NOMO-1 treated with DMSO at 0.1 percent for 48 hours (cell line): ENCODE measurements around the gene CPLANE2.
"Not testable (repeated sequence)": the region's sequence is repeated elsewhere in the genome, so short reads cannot be mapped to it uniquely, and the experiment has no call there.

Experiments used
- DNase-seq: peaks from one replicate; lab custom pipeline; 2025; ENCODE audit not compliant: unreplicated experiment; lab: John Stamatoyannopoulos, UW

CPLANE2 gene

GRCh38 chr1:16231331-16232315 lies 5.4 kb downstream of the CPLANE2 start:
- DNase-seq: no peak

GRCh38 chr1:16230744-16231143 lies 6.2 kb downstream of the CPLANE2 start:
- DNase-seq: no peak

DNA sequence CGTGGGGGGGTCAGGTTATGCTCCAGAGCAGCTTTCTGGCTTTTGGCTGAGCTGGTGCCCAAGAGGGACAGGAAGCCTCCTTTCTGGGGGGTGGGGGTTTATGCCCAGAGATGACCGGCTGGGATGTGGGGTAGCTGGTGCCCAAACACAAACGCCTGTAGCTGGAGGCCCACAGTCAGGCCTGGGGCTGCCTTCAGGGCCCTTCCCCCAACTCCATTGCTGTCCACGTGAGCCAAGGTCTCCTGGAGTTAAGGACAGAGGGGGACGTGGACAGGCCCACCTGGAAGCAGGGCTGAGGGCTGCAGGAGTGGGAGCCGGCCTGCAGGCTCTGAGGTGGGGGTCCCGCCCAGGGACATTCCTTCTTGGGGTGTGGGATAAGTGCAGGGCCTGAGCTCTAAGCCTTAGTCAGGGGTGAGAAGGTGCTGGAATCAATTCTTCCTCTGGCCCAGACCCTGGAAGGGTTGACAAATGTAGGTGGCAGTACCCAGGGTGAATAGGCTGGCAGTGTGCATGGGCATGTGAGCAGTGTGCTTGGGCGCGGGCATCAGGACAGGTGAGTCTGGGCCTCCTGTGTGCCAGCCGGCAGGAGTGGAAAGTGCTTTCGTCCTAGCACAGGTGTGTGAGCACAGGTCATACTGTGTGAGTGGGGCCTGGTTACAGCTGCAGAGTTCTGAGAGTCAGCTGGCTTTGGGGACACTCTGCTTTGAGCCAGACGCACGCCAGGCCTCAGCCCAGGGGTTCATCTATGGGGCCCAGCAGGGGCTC lies 6.8 kb downstream of the CPLANE2 start:
- DNase-seq: no peak

GRCh38 chr1:16226490-16227179 lies 10.3 kb downstream of the CPLANE2 start:
- peak; percentile 21 for DNase-seq

DNA sequence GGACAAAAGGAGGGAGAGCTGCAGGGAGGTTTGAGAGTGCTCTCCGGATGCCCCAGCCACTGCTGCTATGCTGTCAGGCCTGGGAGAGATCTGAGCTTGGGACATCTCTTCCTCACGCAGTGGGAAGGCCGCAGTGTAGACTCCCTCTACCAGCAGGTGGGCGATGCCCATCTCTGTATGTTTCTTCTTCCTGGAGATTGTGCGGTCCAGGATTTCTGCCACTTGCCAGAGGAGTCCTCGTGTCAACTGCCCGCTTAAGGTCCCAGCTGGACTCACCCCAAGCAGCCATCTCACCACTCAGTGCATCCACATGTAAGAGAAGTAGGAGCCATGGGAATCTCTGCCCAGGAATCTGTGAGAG lies 10.9 kb downstream of the CPLANE2 start:
- no peak for DNase-seq

- peak; percentile 1 for DNase-seq
Measured at GRCh38 chr1:16224472-16224871, 12.5 kb downstream of the CPLANE2 start.

GRCh38 chr1:16222716-16223115 lies 14.3 kb downstream of the CPLANE2 start:
- DNase-seq: not testable (repeated sequence)

DNA sequence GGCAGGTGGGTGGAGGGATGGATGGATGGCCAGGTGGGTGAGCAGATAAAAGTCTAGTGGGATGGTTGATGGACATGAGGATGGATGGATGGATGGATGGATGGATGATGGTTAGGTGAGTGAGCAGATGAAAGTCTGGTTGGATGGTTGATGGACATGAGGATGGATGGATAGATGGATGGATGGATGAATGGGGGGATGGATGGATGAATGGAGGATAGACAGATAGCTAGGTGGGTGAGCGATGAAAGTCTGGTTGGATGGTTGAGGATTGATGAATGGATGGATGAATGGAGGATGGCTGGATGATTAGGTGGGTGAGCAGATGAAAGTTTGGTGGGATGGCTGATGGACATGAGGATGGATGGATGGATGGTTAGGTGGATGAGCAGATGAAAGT lies 15.5 kb downstream of the CPLANE2 start:
- no peak for DNase-seq

DNA sequence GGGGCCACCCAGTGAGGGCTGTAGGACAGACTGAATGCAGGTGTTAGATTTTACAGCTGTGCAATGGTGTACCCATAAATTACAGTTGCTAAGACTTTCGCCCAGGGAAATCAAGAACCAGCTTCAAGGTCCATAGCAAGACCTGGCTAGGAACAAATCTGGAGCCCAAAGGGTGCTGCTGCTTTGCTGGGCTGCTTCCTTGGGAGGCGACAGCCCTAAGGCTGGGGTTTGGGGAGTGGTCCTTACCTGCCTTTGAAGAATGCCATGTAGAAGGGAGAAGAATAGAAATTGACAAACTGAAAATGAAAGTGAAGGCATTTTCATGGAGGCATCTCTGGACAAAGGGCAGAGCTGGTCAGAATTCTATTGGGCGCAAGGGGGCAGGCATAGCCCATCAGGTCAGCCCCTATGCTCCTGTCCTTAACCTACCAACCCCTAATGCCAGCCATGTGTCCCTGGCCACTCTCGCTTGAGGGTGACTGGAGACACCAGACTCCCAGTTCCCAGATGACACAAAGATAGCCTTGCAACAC lies 16.9 kb downstream of the CPLANE2 start:
- DNase-seq: no peak

GRCh38 chr1:16218674-16219071 lies 18.3 kb downstream of the CPLANE2 start:
- no peak for DNase-seq

GRCh38 chr1:16218014-16218673 lies 18.8 kb downstream of the CPLANE2 start:
- no peak for DNase-seq

DNA sequence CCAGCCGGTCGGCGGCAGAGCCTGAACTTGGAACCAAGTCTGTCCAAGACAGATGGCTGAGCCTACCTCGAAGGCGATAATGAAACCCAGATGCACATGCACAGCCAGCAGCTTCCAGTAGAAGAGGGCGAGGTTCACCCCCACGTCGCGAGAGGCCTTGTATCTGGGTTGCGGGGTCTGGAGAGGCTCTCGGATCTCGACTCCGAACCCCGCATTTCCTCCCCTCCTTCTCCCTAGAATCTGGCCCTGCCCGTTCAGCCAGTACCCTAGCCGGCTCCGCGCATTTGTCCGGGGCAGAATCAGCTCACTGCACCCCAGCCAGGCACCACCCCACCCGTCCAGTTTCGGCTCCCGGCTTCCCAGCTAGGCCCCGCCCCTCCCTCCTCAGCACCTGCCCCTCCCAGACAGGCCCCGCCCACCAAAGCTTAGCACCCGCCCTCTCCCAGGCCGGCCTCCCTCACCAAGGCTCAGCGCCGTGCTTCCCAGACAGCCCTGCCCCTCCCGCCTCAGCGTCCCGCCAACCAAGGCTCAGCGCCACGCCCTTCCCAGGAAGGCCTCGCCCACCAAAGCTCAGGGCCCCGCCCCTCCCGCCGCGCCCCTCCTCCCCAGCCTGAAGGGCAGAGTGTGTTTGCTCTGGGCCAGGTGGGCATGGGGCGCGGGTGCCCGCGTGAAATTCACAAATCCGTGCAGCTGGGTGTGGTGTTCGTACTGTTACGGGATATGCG lies 19.8 kb downstream of the CPLANE2 start:
- peak; percentile 96 for DNase-seq

- DNase-seq: peak; percentile 26
Measured at GRCh38 chr1:16215882-16216753, 20.9 kb downstream of the CPLANE2 start.

DNA sequence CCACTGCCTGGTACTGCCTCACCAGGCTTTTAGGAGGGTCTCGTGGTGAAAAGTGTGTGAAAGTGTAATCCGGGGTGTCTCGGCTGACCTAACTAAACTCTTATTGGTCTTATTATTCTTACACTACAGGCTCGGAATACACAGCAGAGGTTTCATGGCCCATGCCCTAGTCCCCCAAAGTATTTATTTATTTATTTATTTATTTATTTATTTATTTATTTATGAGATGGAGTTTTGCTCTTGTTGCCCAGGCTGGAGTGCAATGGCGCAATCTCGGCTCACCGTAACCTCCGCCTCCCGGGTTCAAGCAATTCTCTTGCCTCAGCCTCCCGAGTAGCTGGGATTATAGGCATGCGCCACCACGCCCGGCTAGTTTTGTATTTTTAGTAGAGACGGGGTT lies 21.7 kb downstream of the CPLANE2 start:
- DNase-seq: not testable (repeated sequence)

- DNase-seq: not testable (repeated sequence)
Measured at GRCh38 chr1:16213544-16213943, 23.4 kb downstream of the CPLANE2 start.

GRCh38 chr1:16213013-16213412 lies 24.0 kb downstream of the CPLANE2 start:
- no peak for DNase-seq

- DNase-seq: no peak
Measured at GRCh38 chr1:16212251-16212961, 24.6 kb downstream of the CPLANE2 start, which contains the start of gene ARHGEF19. TSS of gene ARHGEF19 (minus strand) at chr1:16212652. CDS start at chr1:16209054, 3,598 bp downstream.

- no peak for DNase-seq
Measured at GRCh38 chr1:16211824-16212223, 25.2 kb downstream of the CPLANE2 start.
